ENCODE data around the gene P2RX4. TPM values are rescaled to one million over a fixed set of nuclear protein-coding genes. Genes with fewer than 3 reads are reported as not detected.

P2RX4 gene
- polyA plus RNA-seq, 3 donors, result 61.8 to 87.7 (median 74.7) TPM

- Histone ChIP-seq H3K4me1 (ENCODE audit: control insufficient read depth in 1 of 2, insufficient read depth in 2 of 2, low read length in 2 of 2) (peaks cover 16 to 21% of the 10 kb centered on the region in 2 donors), H3K27me3 (ENCODE audit: control insufficient read depth in 2 of 2, insufficient read depth in 2 of 2, low read length in 2 of 2) (no peaks in the 10 kb centered on the region), H2AFZ (ENCODE audit: insufficient read depth, low read depth, low read length, poor library complexity, severe bottlenecking) (no peak overlapping the region), H3K4me2 (replicated peaks; ENCODE audit: extremely low read depth, low read length, poor library complexity, severe bottlenecking) (no peak overlapping the region), H3K27ac (ENCODE audit: low read depth in 1 of 2, low read length in 2 of 2) (peak overlapping the region in 1 of 2 donors; percentile 3), H3K4me3 (replicated peaks in 1 of 3; ENCODE audit: low read depth in 2 of 3, low read length in 3 of 3) (no peak overlapping the region), H3K9me3 (replicated peaks in 1 of 2; ENCODE audit: control insufficient read depth in 1 of 2, insufficient read depth in 1 of 2, low read length in 2 of 2) (no peaks in the 10 kb centered on the region), H3K9ac (ENCODE audit: insufficient read depth, low read length, poor library complexity, severe bottlenecking) (no peak overlapping the region), H3K36me3 (replicated peaks in 1 of 2; ENCODE audit: control insufficient read depth in 1 of 2, insufficient read depth in 2 of 2, low read length in 2 of 2) (peaks cover 58 to 97% of the 10 kb centered on the region in 2 donors), H3K79me2 (ENCODE audit: insufficient read depth, low read length) (no peaks in the 10 kb centered on the region), H4K20me1 (ENCODE audit: insufficient read depth, low read length) (no peaks in the 10 kb centered on the region)
- no peak for DNase-seq
- Mint-ChIP-seq H3K4me3 (no peak overlapping the region), H3K27me3 (ENCODE audit: low read depth in 3 of 3) (no peaks in the 10 kb centered on the region), H3K36me3 (peaks cover 79 to 94% of the 10 kb centered on the region in 2 donors), H3K4me1 (peaks cover 33% of the 10 kb centered on the region), H3K9me3 (no peaks in the 10 kb centered on the region), H3K27ac (peak overlapping the region in 3 of 7 donors; percentile 33 to 77 (median 42))
- TF ChIP-seq, protein P1, sequence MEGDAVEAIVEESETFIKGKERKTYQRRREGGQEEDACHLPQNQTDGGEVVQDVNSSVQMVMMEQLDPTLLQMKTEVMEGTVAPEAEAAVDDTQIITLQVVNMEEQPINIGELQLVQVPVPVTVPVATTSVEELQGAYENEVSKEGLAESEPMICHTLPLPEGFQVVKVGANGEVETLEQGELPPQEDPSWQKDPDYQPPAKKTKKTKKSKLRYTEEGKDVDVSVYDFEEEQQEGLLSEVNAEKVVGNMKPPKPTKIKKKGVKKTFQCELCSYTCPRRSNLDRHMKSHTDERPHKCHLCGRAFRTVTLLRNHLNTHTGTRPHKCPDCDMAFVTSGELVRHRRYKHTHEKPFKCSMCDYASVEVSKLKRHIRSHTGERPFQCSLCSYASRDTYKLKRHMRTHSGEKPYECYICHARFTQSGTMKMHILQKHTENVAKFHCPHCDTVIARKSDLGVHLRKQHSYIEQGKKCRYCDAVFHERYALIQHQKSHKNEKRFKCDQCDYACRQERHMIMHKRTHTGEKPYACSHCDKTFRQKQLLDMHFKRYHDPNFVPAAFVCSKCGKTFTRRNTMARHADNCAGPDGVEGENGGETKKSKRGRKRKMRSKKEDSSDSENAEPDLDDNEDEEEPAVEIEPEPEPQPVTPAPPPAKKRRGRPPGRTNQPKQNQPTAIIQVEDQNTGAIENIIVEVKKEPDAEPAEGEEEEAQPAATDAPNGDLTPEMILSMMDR (IDR thresholded peaks at IDR 0.05), result no peak
- intact Hi-C loops (cut with micrococcal nuclease), result no loop called here
- WGBS (ENCODE audit: insufficient coverage), result 97% methylated on average over 4 of the region's 5 CpGs
These were observed 39.8 kb upstream of the P2RX4 start for GRCh38 chr12:121170151-121170550.

DNA sequence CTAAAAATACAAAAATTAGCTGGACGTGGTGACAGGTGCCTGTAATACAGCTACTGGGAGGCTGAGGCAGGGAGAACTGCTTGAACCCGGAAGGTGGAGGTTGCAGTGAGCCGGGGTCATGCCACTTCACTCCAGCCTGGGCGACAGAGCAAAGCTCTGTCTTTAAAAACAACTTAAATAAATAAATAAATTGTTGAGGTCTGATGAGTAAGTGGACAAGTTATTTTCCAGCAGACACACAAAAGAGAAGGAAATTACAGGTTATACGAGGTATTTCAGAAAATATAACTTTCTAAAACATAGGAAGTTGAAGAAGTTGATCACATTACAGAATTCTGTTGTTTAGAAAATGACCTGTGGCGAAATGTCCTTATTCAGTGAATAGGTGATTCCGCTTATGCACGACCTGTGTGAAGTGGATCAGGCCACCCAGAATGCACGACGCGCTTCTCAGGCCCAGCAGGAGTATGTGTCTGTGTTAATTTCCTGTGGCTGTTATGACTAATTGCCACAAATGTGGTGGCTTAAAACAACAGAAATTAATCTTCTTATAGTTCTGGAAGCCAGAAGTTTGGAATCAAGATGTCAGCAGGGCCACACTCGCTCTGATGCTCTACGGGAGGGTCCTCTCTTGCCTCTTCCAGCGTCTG is 39.2 kb upstream of the P2RX4 start:
- Histone ChIP-seq H3K4me1 (ENCODE audit: control insufficient read depth in 1 of 2, insufficient read depth in 2 of 2, low read length in 2 of 2) (peaks cover 22 to 27% of the 10 kb centered on the region in 2 donors), H3K4me3 (replicated peaks in 1 of 3; ENCODE audit: low read depth in 2 of 3, low read length in 3 of 3) (no peak overlapping the region), H3K4me2 (replicated peaks; ENCODE audit: extremely low read depth, low read length, poor library complexity, severe bottlenecking) (no peak overlapping the region), H3K36me3 (replicated peaks in 1 of 2; ENCODE audit: control insufficient read depth in 1 of 2, insufficient read depth in 2 of 2, low read length in 2 of 2) (peaks cover 52 to 92% of the 10 kb centered on the region in 2 donors), H2AFZ (ENCODE audit: insufficient read depth, low read depth, low read length, poor library complexity, severe bottlenecking) (no peak overlapping the region), H3K27ac (ENCODE audit: low read depth in 1 of 2, low read length in 2 of 2) (peak overlapping the region in 1 of 2 donors; percentile 62), H3K79me2 (ENCODE audit: insufficient read depth, low read length) (no peaks in the 10 kb centered on the region), H3K27me3 (ENCODE audit: control insufficient read depth in 2 of 2, insufficient read depth in 2 of 2, low read length in 2 of 2) (no peaks in the 10 kb centered on the region), H3K9ac (ENCODE audit: insufficient read depth, low read length, poor library complexity, severe bottlenecking) (no peak overlapping the region), H3K9me3 (replicated peaks in 1 of 2; ENCODE audit: control insufficient read depth in 1 of 2, insufficient read depth in 1 of 2, low read length in 2 of 2) (no peaks in the 10 kb centered on the region), H4K20me1 (ENCODE audit: insufficient read depth, low read length) (no peaks in the 10 kb centered on the region)
- DNase-seq, result no peak
- Mint-ChIP-seq H3K36me3 (peaks cover 76 to 90% of the 10 kb centered on the region in 2 donors), H3K9me3 (no peaks in the 10 kb centered on the region), H3K27me3 (ENCODE audit: low read depth in 3 of 3) (peaks cover 0 to under 1% (median 0%) of the 10 kb centered on the region in 3 donors), H3K4me3 (no peak overlapping the region), H3K4me1 (peaks cover 39% of the 10 kb centered on the region), H3K27ac (peak overlapping the region in 4 of 7 donors; percentile 13 to 77 (median 74))
- intact Hi-C loops (cut with micrococcal nuclease), result no loop called here
- TF ChIP-seq, protein P1 (IDR thresholded peaks at IDR 0.05), result no peak
- WGBS (ENCODE audit: insufficient coverage), result 54% methylated on average over 7 of the region's 14 CpGs
